HG02973 (cell line): ENCODE measurements around the gene CTSS.
"Not testable (repeated sequence)": the region's sequence is repeated elsewhere in the genome, so short reads cannot be mapped to it uniquely, and the experiment has no call there.

ENCODE experiments used
- ATAC-seq: cut with Tn5 transposase; IDR thresholded peaks from one replicate; pipeline ENCODE4 v1.9.1; 2021; ENCODE audit warnings: moderate library complexity; ENCODE audit not compliant: unreplicated experiment

Gene CTSS

GRCh38 chr1:150775931-150776505 is 10.4 kb upstream of the CTSS start:
- not testable (repeated sequence) for ATAC-seq

- no peak for ATAC-seq
Measured at GRCh38 chr1:150775276-150775675, 9.7 kb upstream of the CTSS start.

- ATAC-seq, result no peak
Measured at GRCh38 chr1:150772326-150772725, 6.7 kb upstream of the CTSS start.

- ATAC-seq, result not testable (repeated sequence)
Measured at GRCh38 chr1:150767704-150768103, 2.1 kb upstream of the CTSS start.

GRCh38 chr1:150765977-150766301 is 361 bp upstream of the CTSS start:
- ATAC-seq, result not testable (repeated sequence)

GRCh38 chr1:150764617-150765101 is 919 bp downstream of the CTSS start:
- ATAC-seq, result no peak

GRCh38 chr1:150763018-150763417 is 2.6 kb downstream of the CTSS start:
- no peak for ATAC-seq

GRCh38 chr1:150762552-150762951 is 3.0 kb downstream of the CTSS start:
- ATAC-seq, result no peak

- no peak for ATAC-seq
Measured at GRCh38 chr1:150761801-150762200, 3.8 kb downstream of the CTSS start.

GRCh38 chr1:150760013-150760412 is 5.6 kb downstream of the CTSS start:
- no peak for ATAC-seq

- no peak for ATAC-seq
Measured at GRCh38 chr1:150753416-150753815, 12.2 kb downstream of the CTSS start.

- ATAC-seq, result no peak
Measured at GRCh38 chr1:150751443-150751842, 14.1 kb downstream of the CTSS start.

- no peak for ATAC-seq
Measured at GRCh38 chr1:150749720-150750311, 15.8 kb downstream of the CTSS start.

- ATAC-seq, result no peak
Measured at GRCh38 chr1:150748878-150749719, 16.5 kb downstream of the CTSS start.

GRCh38 chr1:150730130-150730721 is 35.4 kb downstream of the CTSS start:
- ATAC-seq, result no peak

- ATAC-seq, result no peak
Measured at GRCh38 chr1:150724336-150724735, 41.2 kb downstream of the CTSS start.

GRCh38 chr1:150720703-150721102 is 44.9 kb downstream of the CTSS start, which contains the start of gene HORMAD1:
Gene HORMAD1, minus strand, starts transcription at chr1:150720895. Its CDS starts 1,390 bp downstream, at chr1:150719505.
- ATAC-seq, result no peak

- ATAC-seq, result no peak
Measured at GRCh38 chr1:150720098-150720497, 45.5 kb downstream of the CTSS start.

GRCh38 chr1:150718225-150718891 is 47.2 kb downstream of the CTSS start:
- ATAC-seq, result no peak

GRCh38 chr1:150709031-150709430 is 56.5 kb downstream of the CTSS start:
- not testable (repeated sequence) for ATAC-seq

- ATAC-seq, result no peak
Measured at GRCh38 chr1:150708595-150708994, 57.0 kb downstream of the CTSS start.
